Ovary (tissue), 9 donors: Measurements from ENCODE around the gene DPM1. TPM values are rescaled to one million over a fixed set of nuclear protein-coding genes. Genes with fewer than 3 reads are reported as not detected.

Experiments used
- DNase-seq, 5 donors: peaks; one replicate each; pipeline ENCODE4 v3.0.0-alpha.2; 2019 to 2020
- H3K27ac ChIP-seq, 2 donors: fragments of 200-600 bp; one replicate each; pipeline versions ENCODE4 v1.5.1 to v1.8.0; 2019 to 2022
- H3K27me3 ChIP-seq: fragments of 200-600 bp; one replicate; pipeline ENCODE4 v1.8.0; 2022
- H3K36me3 ChIP-seq: fragments of 200-600 bp; sonication (generic); one replicate; pipeline ENCODE4 v1.5.1; 2019
- H3K4me1 ChIP-seq: one replicate; pipeline ENCODE4 v1.8.1; 2013; ENCODE audit warnings: mild to moderate bottlenecking, moderate library complexity; ENCODE audit not compliant: insufficient read depth
- H3K4me3 ChIP-seq: fragments of 200-600 bp; sonication (generic); one replicate; pipeline ENCODE4 v1.5.1; 2017
- H3K9me3 ChIP-seq, 2 donors: fragments of 200-600 bp in 1 of 2; sonication (generic) in 1 of 2; one replicate each; pipeline versions ENCODE4 v1.5.1 to v1.8.1; 2013 to 2019; ENCODE audit warnings: mild to moderate bottlenecking in 1 of 2, moderate library complexity in 1 of 2
- EP300 ChIP-seq: sonication (generic); formaldehyde crosslinking; IDR thresholded peaks from one replicate; pipeline ENCODE4 v1.6.1; 2017; ENCODE audit warnings: antibody characterized with exemption
- POLR2A ChIP-seq: fragments of 450-650 bp; IDR thresholded peaks from one replicate; pipeline ENCODE4 v1.6.1; 2017; ENCODE audit warnings: antibody characterized with exemption, mild to moderate bottlenecking, moderate library complexity
- whole genome bisulfite sequencing, 3 donors: extraction: QIAGEN DNeasy Blood & Tissue Kit in 1 of 3; methylation state at CpG; one replicate each; pipeline versions ENCODE4 v1.1.5 to v1.1.7; 2013 to 2017; 5-methylcytosine and 5-hydroxymethylcytosine counted together
- intact Hi-C, 4 donors: fragments of 100-400 bp; cut with DNase I; formaldehyde crosslinking; loops; one replicate each; pipeline versions ENCODE4 v1.11.0 to v1.15.1; 2022 to 2023
- polyA plus RNA-seq, 2 donors: library from polyadenylated mRNA; stranded (reverse); fragments of 200-250 nt in 1 of 2; fragments of 350-450 nt in 1 of 2; fragmentation: Illumina TruSeq in 1 of 2; extraction: RNeasy Lipid Tissue Mini Kit (QIAGEN cat#74804) in 1 of 2; gene quantifications; one replicate each; pipeline ENCODE4 v1.2.3, GENCODE V29; 2013 to 2014
- total RNA-seq, 7 donors: library from RNA; depleted of rRNA in 2 of 7; stranded (reverse); fragments of >200 nt in 2 of 7; fragmentation: NEBNext Ultra II Directional in 3 of 7; extraction: Animal tissue kit (Norgen Biotek cat#: 25700) in 3 of 7; gene quantifications; one replicate each; pipeline versions ENCODE4 v1.1.0 to v1.2.4, GENCODE V29; 2016 to 2023
- TF ChIP-seq, protein P1 (sequence below), 3 donors: fragments of 450-650 bp in 2 of 3; fragments of 200-600 bp in 1 of 3; IDR thresholded peaks; one replicate each; pipeline versions ENCODE4 v1.5.1 to v1.8.0; 2016 to 2022; ENCODE audit warnings: antibody characterized with exemption in 3 of 3, mild to moderate bottlenecking in 1 of 3
- donor health status: DM: no; HTN: no; CAD: no; lungs with moderate emphysema.
- donor health status: DM: no; HTN: no; CAD: no.
- donor health status: Bipolar disorder and iron deficiency.
- donor health status: DM: yes; HTN: yes; CAD: no.
- donor health status: DM: no; HTN: no; CAD: no.
- donor health status: DM: yes; HTN: yes; CAD: no.

The DPM1 gene
- total and polyA plus RNA-seq, 9 donors: 31.1 to 53.8 (median 38.1) TPM

DNA sequence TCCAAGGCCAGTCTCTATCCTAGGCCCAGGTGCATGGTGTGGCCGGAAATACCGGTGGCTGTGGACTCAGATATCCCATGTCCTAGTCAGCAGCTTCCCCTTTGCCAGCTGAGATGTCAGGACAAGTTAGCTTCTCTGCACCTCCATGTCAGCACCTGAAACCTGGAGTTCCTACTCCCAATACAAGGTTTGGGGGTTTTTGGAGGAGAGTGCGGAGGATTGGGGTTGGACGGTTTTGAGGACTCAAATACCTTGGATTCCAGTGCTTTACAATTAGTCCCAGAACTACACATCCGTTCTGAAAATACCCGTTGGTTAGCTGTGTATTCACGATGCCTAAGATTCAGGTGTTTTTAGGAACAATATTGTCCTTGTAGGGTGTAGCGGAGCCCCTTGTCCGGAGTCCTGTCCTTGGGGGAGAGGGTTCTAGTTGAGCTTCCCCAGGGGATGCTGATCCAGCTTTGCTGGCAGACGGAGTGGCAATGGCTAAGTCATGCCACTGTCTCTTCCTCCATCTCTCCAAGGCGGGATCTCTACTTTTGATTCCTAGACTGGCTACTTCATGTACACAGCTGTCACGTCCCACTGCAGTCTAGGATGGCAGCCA, 72.0 kb downstream of the DPM1 start:
- no peak for TF ChIP-seq EP300
- TF ChIP-seq, protein P1, sequence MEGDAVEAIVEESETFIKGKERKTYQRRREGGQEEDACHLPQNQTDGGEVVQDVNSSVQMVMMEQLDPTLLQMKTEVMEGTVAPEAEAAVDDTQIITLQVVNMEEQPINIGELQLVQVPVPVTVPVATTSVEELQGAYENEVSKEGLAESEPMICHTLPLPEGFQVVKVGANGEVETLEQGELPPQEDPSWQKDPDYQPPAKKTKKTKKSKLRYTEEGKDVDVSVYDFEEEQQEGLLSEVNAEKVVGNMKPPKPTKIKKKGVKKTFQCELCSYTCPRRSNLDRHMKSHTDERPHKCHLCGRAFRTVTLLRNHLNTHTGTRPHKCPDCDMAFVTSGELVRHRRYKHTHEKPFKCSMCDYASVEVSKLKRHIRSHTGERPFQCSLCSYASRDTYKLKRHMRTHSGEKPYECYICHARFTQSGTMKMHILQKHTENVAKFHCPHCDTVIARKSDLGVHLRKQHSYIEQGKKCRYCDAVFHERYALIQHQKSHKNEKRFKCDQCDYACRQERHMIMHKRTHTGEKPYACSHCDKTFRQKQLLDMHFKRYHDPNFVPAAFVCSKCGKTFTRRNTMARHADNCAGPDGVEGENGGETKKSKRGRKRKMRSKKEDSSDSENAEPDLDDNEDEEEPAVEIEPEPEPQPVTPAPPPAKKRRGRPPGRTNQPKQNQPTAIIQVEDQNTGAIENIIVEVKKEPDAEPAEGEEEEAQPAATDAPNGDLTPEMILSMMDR (IDR thresholded peaks at IDR 0.05): no peak
- TF ChIP-seq POLR2A: no peak
- Histone ChIP-seq H3K4me3 (no peak overlapping the region), H3K36me3 (no peaks in the 10 kb centered on the region), H3K27ac (no peak overlapping the region), H3K27me3 (no peaks in the 10 kb centered on the region), H3K4me1 (no peaks in the 10 kb centered on the region), H3K9me3 (no peaks in the 10 kb centered on the region)
- 68 to 80% (median 74%) methylated on average over 12 of the region's 12 CpGs for whole genome bisulfite sequencing, 3 donors
- intact Hi-C loops: no loop called here
- DNase-seq: no peak

DNA sequence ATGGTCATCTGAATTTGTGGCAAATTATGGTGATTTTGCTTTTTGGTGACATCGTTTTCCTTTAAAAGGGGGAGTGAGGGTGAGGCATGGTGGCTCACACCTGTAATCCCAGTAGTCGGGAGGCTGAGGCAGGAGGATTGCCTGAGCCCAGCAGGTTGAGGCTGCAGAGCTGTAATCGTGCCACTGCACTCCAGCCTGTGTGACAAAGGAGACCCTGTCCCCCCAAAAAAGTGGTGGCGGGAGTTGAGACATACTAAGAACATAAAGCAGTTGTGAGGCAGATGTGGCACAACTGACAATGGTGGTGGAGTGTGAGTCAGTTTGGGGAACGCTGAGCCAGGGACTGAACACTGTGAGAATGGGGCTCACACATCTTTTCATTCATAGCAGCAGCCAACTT, 72.6 kb downstream of the DPM1 start:
- Histone ChIP-seq H3K4me3 (no peak overlapping the region), H3K27me3 (no peaks in the 10 kb centered on the region)

DNA sequence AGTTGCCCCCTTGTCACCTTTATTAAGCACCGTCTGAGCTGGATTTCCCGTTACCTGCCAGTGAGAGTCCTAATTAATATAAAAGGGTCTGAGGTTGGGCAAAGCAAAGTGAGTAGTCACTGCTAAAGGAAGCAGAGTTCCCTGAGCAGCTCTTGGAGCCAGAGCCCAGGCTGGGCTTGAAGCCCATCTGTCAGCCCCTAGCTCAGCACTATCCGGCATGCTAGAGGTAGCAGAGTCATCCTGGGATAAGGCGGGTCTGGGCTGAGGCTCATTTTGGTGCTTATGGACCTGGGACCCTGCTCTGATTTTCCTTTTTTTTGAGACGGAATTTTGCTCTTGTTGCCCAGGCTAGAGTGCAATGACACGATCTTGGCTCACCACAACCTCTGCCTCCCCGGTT, 73.3 kb downstream of the DPM1 start:
- intact Hi-C loops: no loop called here
- 65 to 72% (median 66%) methylated on average over 7 of the region's 7 CpGs for WGBS, 3 donors
- Histone ChIP-seq H3K27ac (no peak overlapping the region), H3K4me1 (no peaks in the 10 kb centered on the region), H3K27me3 (no peaks in the 10 kb centered on the region), H3K9me3 (no peaks in the 10 kb centered on the region), H3K4me3 (no peak overlapping the region), H3K36me3 (no peaks in the 10 kb centered on the region)
- no peak for DNase-seq
- no peak for TF ChIP-seq EP300

More for the DNA sequence above, 72.6 kb downstream of the DPM1 start:
- intact Hi-C loops: no loop called here
- no peaks in the 10 kb centered on the region for H3K36me3 ChIP-seq
- H3K9me3 ChIP-seq: no peaks in the 10 kb centered on the region
- H3K4me1 ChIP-seq: no peaks in the 10 kb centered on the region
- no peak for DNase-seq
- WGBS, 3 donors: 85 to 87% (median 87%) methylated on average over 5 of the region's 5 CpGs
- H3K27ac ChIP-seq: no peak overlapping the region
- TF ChIP-seq, protein P1 (IDR thresholded peaks at IDR 0.05): no peak

Other genes starting within 250 kb of the DPM1 start
- 10 to 100 TPM in 2 of 7 donors, 1 to 10 TPM in 5; 4.5 to 14.4 (median 8.5) TPM for gene PARD6B, start 227.0 kb downstream of the DPM1 start, total RNA-seq
- gene PARD6B, start 227.0 kb downstream of the DPM1 start, polyA plus RNA-seq: 1 to 10 TPM in 1 of 2 donors, under 1 TPM in 1; 0.91 to 1.0 TPM
- gene BCAS4, start 163.5 kb downstream of the DPM1 start, total RNA-seq: 1 to 10 TPM; 2.0 to 9.1 (median 3.3) TPM
- gene BCAS4, start 163.5 kb downstream of the DPM1 start, polyA plus RNA-seq: 1 to 10 TPM; 2.6 to 2.7 TPM
- 10 to 100 TPM; 41.1 to 94.7 (median 75.5) TPM for gene ADNP, start 27.1 kb downstream of the DPM1 start, total RNA-seq
- 10 to 100 TPM; 30.8 to 80.5 TPM for gene ADNP, start 27.1 kb downstream of the DPM1 start, polyA plus RNA-seq
- gene MOCS3, start 286 bp upstream of the DPM1 start, total RNA-seq: 1 to 10 TPM; 3.0 to 5.6 (median 5.0) TPM
- 1 to 10 TPM; 3.3 to 3.8 TPM for gene MOCS3, start 286 bp upstream of the DPM1 start, polyA plus RNA-seq
- 1 to 10 TPM in 5 of 7 donors, under 1 TPM in 2; 0.15 to 4.9 (median 1.5) TPM for gene KCNG1, start 64.6 kb upstream of the DPM1 start, total RNA-seq
- under 1 TPM; 0.47 to 0.63 TPM for gene KCNG1, start 64.6 kb upstream of the DPM1 start, polyA plus RNA-seq